HG03066 (cell line): ENCODE data around the gene PRDM11.

ENCODE experiments used
- ATAC-seq: cut with Tn5 transposase; IDR thresholded peaks from one replicate; pipeline ENCODE4 v1.9.1; 2021; ENCODE audit warnings: low read depth; ENCODE audit not compliant: unreplicated experiment

The PRDM11 gene

GRCh38 chr11:45208135-45208534 lies 61.7 kb downstream of the PRDM11 start:
- ATAC-seq = no peak

- no peak for ATAC-seq
These were observed 62.8 kb downstream of the PRDM11 start for GRCh38 chr11:45209000-45209879.

GRCh38 chr11:45209891-45210699 lies 63.7 kb downstream of the PRDM11 start:
- no peak for ATAC-seq

GRCh38 chr11:45210846-45211245 lies 64.4 kb downstream of the PRDM11 start:
- no peak for ATAC-seq

GRCh38 chr11:45211732-45212131 lies 65.3 kb downstream of the PRDM11 start:
- ATAC-seq = no peak

- ATAC-seq = no peak
These were observed 66.3 kb downstream of the PRDM11 start for GRCh38 chr11:45212566-45213315.

- no peak for ATAC-seq
These were observed 66.9 kb downstream of the PRDM11 start for GRCh38 chr11:45213316-45213665.

- no peak for ATAC-seq
These were observed 67.3 kb downstream of the PRDM11 start for GRCh38 chr11:45213717-45214116.

- ATAC-seq = no peak
These were observed 68.8 kb downstream of the PRDM11 start for GRCh38 chr11:45215098-45215865.

GRCh38 chr11:45216031-45216430 lies 69.6 kb downstream of the PRDM11 start:
- no peak for ATAC-seq

- ATAC-seq = no peak
These were observed 70.5 kb downstream of the PRDM11 start for GRCh38 chr11:45216901-45217300.

GRCh38 chr11:45217991-45218390 lies 71.6 kb downstream of the PRDM11 start:
- ATAC-seq = no peak

GRCh38 chr11:45218705-45219104 lies 72.3 kb downstream of the PRDM11 start:
- no peak for ATAC-seq

- no peak for ATAC-seq
These were observed 73.0 kb downstream of the PRDM11 start for GRCh38 chr11:45219411-45219810.

GRCh38 chr11:45223496-45223895 lies 77.1 kb downstream of the PRDM11 start:
- ATAC-seq = no peak

- ATAC-seq = no peak
These were observed 78.3 kb downstream of the PRDM11 start for GRCh38 chr11:45224766-45225165.

GRCh38 chr11:45225277-45225676 lies 78.8 kb downstream of the PRDM11 start:
- ATAC-seq = no peak

- ATAC-seq = no peak
These were observed 79.8 kb downstream of the PRDM11 start for GRCh38 chr11:45225961-45226871.

- ATAC-seq = no peak
These were observed 80.5 kb downstream of the PRDM11 start for GRCh38 chr11:45226901-45227300.
